HEK293 (cell line): ENCODE results near the gene MCRIP1.

Experiments
- ZNF2 ChIP-seq: fragments of 450-650 bp; formaldehyde crosslinking; IDR thresholded peaks from 2 replicates; pipeline ENCODE4 v1.5.1; 2016; ENCODE audit warnings: missing biosample characterization, missing genetic modification characterization
- ZNF211 ChIP-seq: fragments of 450-650 bp; formaldehyde crosslinking; IDR thresholded peaks from 2 replicates; pipeline ENCODE4 v1.5.1; 2016; ENCODE audit warnings: low read depth, missing biosample characterization, missing genetic modification characterization
- ZNF473 ChIP-seq: fragments of 450-650 bp; formaldehyde crosslinking; IDR thresholded peaks from 2 replicates; pipeline ENCODE4 v1.5.1; 2017; ENCODE audit warnings: missing biosample characterization, missing genetic modification characterization
- ZNF830 ChIP-seq: fragments of 450-650 bp; IDR thresholded peaks from 2 replicates; pipeline ENCODE4 v1.5.0; 2018; ENCODE audit warnings: missing biosample characterization, missing genetic modification characterization, low read depth, mild to moderate bottlenecking, moderate library complexity

The MCRIP1 gene

GRCh38 chr17:81792675-81793615, 40.1 kb downstream of the MCRIP1 start (continued):
- TF ChIP-seq ZNF830 (tag by site-specific recombination) (no peak), ZNF211 (peak; percentile 46; the same call in 1 of the 2 replicates), ZNF2 (tag by site-specific recombination) (peak; percentile 41; the same call in 1 of the 2 replicates), ZNF473 (tag by site-specific recombination) (peak; percentile 38; the same call in 1 of the 2 replicates)
